GM19099 (cell line): Measurements from ENCODE around the gene IFNLR1.

Experiments
- POLR2A ChIP-seq: IDR thresholded peaks from 3 replicates; pipeline ENCODE4 v1.6.1; 2011; ENCODE audit warnings: low read depth; ENCODE audit not compliant: insufficient read length; ENCODE audit errors: extremely low read depth

Gene IFNLR1

GRCh38 chr1:24114753-24115152 is 72.3 kb downstream of the IFNLR1 start:
- no peak for TF ChIP-seq POLR2A

- TF ChIP-seq POLR2A, result no peak
These were observed 73.5 kb downstream of the IFNLR1 start for GRCh38 chr1:24113641-24114033.

GRCh38 chr1:24111996-24112779 is 74.9 kb downstream of the IFNLR1 start, which contains the start of gene MYOM3:
TSS of gene MYOM3 (minus strand) at chr1:24112135. CDS start at chr1:24108636, 3,499 bp downstream.
- no peak for TF ChIP-seq POLR2A

- TF ChIP-seq POLR2A, result no peak
These were observed 75.7 kb downstream of the IFNLR1 start for GRCh38 chr1:24111262-24111995.

- no peak for TF ChIP-seq POLR2A
These were observed 76.3 kb downstream of the IFNLR1 start for GRCh38 chr1:24110642-24111261.

- no peak for TF ChIP-seq POLR2A
These were observed 77.2 kb downstream of the IFNLR1 start for GRCh38 chr1:24109686-24110475.

GRCh38 chr1:24109166-24109483 is 78.0 kb downstream of the IFNLR1 start:
- TF ChIP-seq POLR2A, result no peak

- TF ChIP-seq POLR2A, result no peak
These were observed 78.5 kb downstream of the IFNLR1 start for GRCh38 chr1:24108334-24109165.

GRCh38 chr1:24107462-24108138 is 79.5 kb downstream of the IFNLR1 start:
- TF ChIP-seq POLR2A, result no peak

GRCh38 chr1:24105368-24106160 is 81.5 kb downstream of the IFNLR1 start:
- no peak for TF ChIP-seq POLR2A

- no peak for TF ChIP-seq POLR2A
These were observed 82.2 kb downstream of the IFNLR1 start for GRCh38 chr1:24104854-24105253.
